ENCODE measurements around the gene RASSF9. TPM values are rescaled to one million over a fixed set of nuclear protein-coding genes. Genes with fewer than 3 reads are reported as not detected.

Gene RASSF9
- total RNA-seq = not detected

GRCh38 chr12:85836197-85837090 is at the start of gene RASSF9:
Gene RASSF9, minus strand, starts transcription at chr12:85836409. Its CDS starts 208 bp downstream, at chr12:85836201.
- ATAC-seq (ENCODE audit: low read depth) = no peak
- no peak for DNase-seq
- Mint-ChIP-seq H3K4me3 (no peak within 1 kb of the TSS), H3K9me3 (no peaks in the 10 kb centered on the region), H3K36me3 (no peaks in the 10 kb centered on the region), H3K27me3 (no peaks in the 10 kb centered on the region), H3K27ac (no peak within 1 kb of the TSS), H3K4me1 (no peaks in the 10 kb centered on the region)
- POLR2A ChIA-PET = no interaction called here

- H3K4me1 Mint-ChIP-seq = no peaks in the 10 kb centered on the region
- no peak overlapping the region for H3K27ac Mint-ChIP-seq
- H3K27me3 Mint-ChIP-seq = peaks cover 3% of the 10 kb centered on the region
- POLR2A ChIA-PET = no interaction called here
- no peak for DNase-seq
- H3K9me3 Mint-ChIP-seq = no peaks in the 10 kb centered on the region
- no peaks in the 10 kb centered on the region for H3K36me3 Mint-ChIP-seq
- no peak overlapping the region for H3K4me3 Mint-ChIP-seq
- ATAC-seq (ENCODE audit: low read depth) = no peak
Observed at GRCh38 chr12:85883763-85884162, 47.6 kb upstream of the RASSF9 start.

GRCh38 chr12:85877459-85877858 is 41.2 kb upstream of the RASSF9 start:
- Mint-ChIP-seq H3K4me1 (no peaks in the 10 kb centered on the region), H3K4me3 (no peak overlapping the region), H3K9me3 (no peaks in the 10 kb centered on the region), H3K27me3 (peaks cover 8% of the 10 kb centered on the region), H3K27ac (no peak overlapping the region), H3K36me3 (no peaks in the 10 kb centered on the region)
- DNase-seq = no peak
- POLR2A ChIA-PET = no interaction called here
- no peak for ATAC-seq (ENCODE audit: low read depth)

- POLR2A ChIA-PET = no interaction called here
- no peaks in the 10 kb centered on the region for H3K9me3 Mint-ChIP-seq
- no peaks in the 10 kb centered on the region for H3K36me3 Mint-ChIP-seq
- no peaks in the 10 kb centered on the region for H3K4me1 Mint-ChIP-seq
- ATAC-seq (ENCODE audit: low read depth) (no peak), DNase-seq (no peak)
- H3K27ac Mint-ChIP-seq = no peak within 1 kb of the TSS
- peaks cover 8% of the 10 kb centered on the region for H3K27me3 Mint-ChIP-seq
- H3K4me3 Mint-ChIP-seq = no peak within 1 kb of the TSS
Observed at GRCh38 chr12:85874031-85874461, 37.8 kb upstream of the RASSF9 start, which contains the start of gene NTS. Gene NTS, plus strand, starts transcription at chr12:85874295. Its CDS starts 109 bp downstream, at chr12:85874404.

- Mint-ChIP-seq H3K27ac (no peak overlapping the region), H3K4me3 (no peak overlapping the region), H3K9me3 (no peaks in the 10 kb centered on the region), H3K4me1 (no peaks in the 10 kb centered on the region), H3K36me3 (no peaks in the 10 kb centered on the region), H3K27me3 (peaks cover 8% of the 10 kb centered on the region)
- DNase-seq (no peak), ATAC-seq (ENCODE audit: low read depth) (no peak)
- POLR2A ChIA-PET = no interaction called here
Observed at GRCh38 chr12:85872497-85873091, 36.4 kb upstream of the RASSF9 start.

- POLR2A ChIA-PET = interaction anchor here (0.6 kb wide), 1 partner anchor 403 kb away, joined by 3 read pairs; no protein-coding TSS in a partner anchor
- no peaks in the 10 kb centered on the region for H3K36me3 Mint-ChIP-seq
- H3K27me3 Mint-ChIP-seq = peaks cover 3% of the 10 kb centered on the region
- DNase-seq (no peak), ATAC-seq (ENCODE audit: low read depth) (peak; percentile 56)
- H3K4me1 Mint-ChIP-seq = no peaks in the 10 kb centered on the region
- H3K4me3 Mint-ChIP-seq = no peak overlapping the region
- H3K27ac Mint-ChIP-seq = no peak overlapping the region
- no peaks in the 10 kb centered on the region for H3K9me3 Mint-ChIP-seq
Observed at GRCh38 chr12:85866986-85867776, 31.0 kb upstream of the RASSF9 start.

GRCh38 chr12:85865890-85866289 is 29.7 kb upstream of the RASSF9 start:
- Mint-ChIP-seq H3K27me3 (no peaks in the 10 kb centered on the region), H3K36me3 (no peaks in the 10 kb centered on the region), H3K4me1 (no peaks in the 10 kb centered on the region), H3K4me3 (no peak overlapping the region), H3K27ac (no peak overlapping the region), H3K9me3 (no peaks in the 10 kb centered on the region)
- POLR2A ChIA-PET = no interaction called here
- DNase-seq (no peak), ATAC-seq (ENCODE audit: low read depth) (no peak)

- Mint-ChIP-seq H3K27ac (no peak overlapping the region), H3K9me3 (peaks cover 5% of the 10 kb centered on the region), H3K27me3 (no peaks in the 10 kb centered on the region), H3K36me3 (no peaks in the 10 kb centered on the region), H3K4me3 (no peak overlapping the region), H3K4me1 (no peaks in the 10 kb centered on the region)
- DNase-seq = no peak
- POLR2A ChIA-PET = no interaction called here
- ATAC-seq (ENCODE audit: low read depth) = no peak
Observed at GRCh38 chr12:85856966-85857365, 20.8 kb upstream of the RASSF9 start.

GRCh38 chr12:85855305-85855704 is 19.1 kb upstream of the RASSF9 start:
- Mint-ChIP-seq H3K4me1 (no peaks in the 10 kb centered on the region), H3K27me3 (no peaks in the 10 kb centered on the region), H3K9me3 (peaks cover 5% of the 10 kb centered on the region), H3K36me3 (no peaks in the 10 kb centered on the region), H3K4me3 (no peak overlapping the region), H3K27ac (no peak overlapping the region)
- no peak for ATAC-seq (ENCODE audit: low read depth)
- POLR2A ChIA-PET = no interaction called here
- DNase-seq = no peak

GRCh38 chr12:85849344-85849743 is 13.1 kb upstream of the RASSF9 start:
- POLR2A ChIA-PET = no interaction called here
- ATAC-seq (ENCODE audit: low read depth) (no peak), DNase-seq (no peak)
- H3K9me3 Mint-ChIP-seq = no peaks in the 10 kb centered on the region
- H3K4me3 Mint-ChIP-seq = no peak overlapping the region
- no peak overlapping the region for H3K27ac Mint-ChIP-seq
- H3K36me3 Mint-ChIP-seq = no peaks in the 10 kb centered on the region
- no peaks in the 10 kb centered on the region for H3K4me1 Mint-ChIP-seq
- no peaks in the 10 kb centered on the region for H3K27me3 Mint-ChIP-seq

- DNase-seq = no peak
- H3K27me3 Mint-ChIP-seq = no peaks in the 10 kb centered on the region
- no peaks in the 10 kb centered on the region for H3K36me3 Mint-ChIP-seq
- no peaks in the 10 kb centered on the region for H3K4me1 Mint-ChIP-seq
- H3K4me3 Mint-ChIP-seq = no peak overlapping the region
- POLR2A ChIA-PET = no interaction called here
- no peak for ATAC-seq (ENCODE audit: low read depth)
- no peaks in the 10 kb centered on the region for H3K9me3 Mint-ChIP-seq
- no peak overlapping the region for H3K27ac Mint-ChIP-seq
Observed at GRCh38 chr12:85843606-85844310, 7.5 kb upstream of the RASSF9 start.

- POLR2A ChIA-PET = no interaction called here
- no peak for ATAC-seq (ENCODE audit: low read depth)
- H3K27ac Mint-ChIP-seq = no peak overlapping the region
- no peaks in the 10 kb centered on the region for H3K36me3 Mint-ChIP-seq
- no peaks in the 10 kb centered on the region for H3K4me1 Mint-ChIP-seq
- H3K27me3 Mint-ChIP-seq = no peaks in the 10 kb centered on the region
- no peak for DNase-seq
- no peak overlapping the region for H3K4me3 Mint-ChIP-seq
- no peaks in the 10 kb centered on the region for H3K9me3 Mint-ChIP-seq
Observed at GRCh38 chr12:85835426-85836196, 598 bp downstream of the RASSF9 start.
